AG04450 (cell line): Measurements from ENCODE around the gene FREM1. TPM values are rescaled to one million over a fixed set of nuclear protein-coding genes. Genes with fewer than 3 reads are reported as not detected.

Experiments
- CTCF ChIA-PET: fragments of 300-600, 350-600 bp; formaldehyde crosslinking; extraction: SDS; loops from one replicate; lab custom pipeline; 2022; ENCODE audit warnings: antibody characterized with exemption, inconsistent platforms; lab: Charles Lee
- POLR2A ChIA-PET: fragments of 350-600 bp; formaldehyde crosslinking; extraction: SDS; loops from one replicate; lab custom pipeline; 2021; ENCODE audit warnings: antibody characterized with exemption, inconsistent platforms; lab: Yijun Ruan, JAX
- DNase-seq: peaks from one replicate; pipeline ENCODE4 v3.0.0-alpha.2; 2011; ENCODE audit warnings: low read depth, low spot score
- H3K27ac ChIP-seq: one replicate; pipeline ENCODE4 v1.5.1; 2012; ENCODE audit warnings: low read depth, low read length, control low read depth
- H3K27me3 ChIP-seq: one replicate; pipeline ENCODE4 v1.6.0; 2012; ENCODE audit warnings: low read length; ENCODE audit not compliant: control insufficient read depth, insufficient read depth
- H3K4me3 ChIP-seq: 2 replicates; pipeline ENCODE4 v1.5.1; 2011; ENCODE audit warnings: mild to moderate bottlenecking, low read depth, low read length, control low read depth
- H3K9me3 ChIP-seq: 2 replicates; pipeline ENCODE4 v1.5.1; 2012; ENCODE audit warnings: low read length; ENCODE audit not compliant: control insufficient read depth, insufficient read depth
- CTCF ChIP-seq: IDR thresholded peaks from 2 replicates; pipeline ENCODE4 v1.5.1; 2011; ENCODE audit warnings: low read depth, low read length, control low read depth, inconsistent platforms
- polyA plus RNA-seq: library from polyadenylated mRNA; depleted of rRNA; stranded (reverse); fragments of >200 nt; gene quantifications from 2 replicates; pipeline ENCODE4 v1.2.3, GENCODE V29; 2011

Gene FREM1
- polyA plus RNA-seq, 1 experiment: not detected

GRCh38 chr9:14945351-14945750 is 35.1 kb upstream of the FREM1 start:
- Histone ChIP-seq H3K4me3 (no peak overlapping the region), H3K9me3 (no peaks in the 10 kb centered on the region), H3K27me3 (no peaks in the 10 kb centered on the region), H3K27ac (no peak overlapping the region)
- ChIA-PET CTCF (no interaction called here), POLR2A (no interaction called here)
- no peak for DNase-seq
- no peak for TF ChIP-seq CTCF

- Histone ChIP-seq H3K9me3 (no peaks in the 10 kb centered on the region), H3K27me3 (no peaks in the 10 kb centered on the region), H3K27ac (no peak overlapping the region), H3K4me3 (no peak overlapping the region)
- POLR2A ChIA-PET: no interaction called here
- CTCF ChIA-PET: no interaction called here
- no peak for DNase-seq
- no peak for TF ChIP-seq CTCF
These were observed 31.5 kb upstream of the FREM1 start for GRCh38 chr9:14941501-14942405.

GRCh38 chr9:14939378-14939777 is 29.1 kb upstream of the FREM1 start:
- Histone ChIP-seq H3K27ac (no peak overlapping the region), H3K9me3 (no peaks in the 10 kb centered on the region), H3K4me3 (no peak overlapping the region), H3K27me3 (no peaks in the 10 kb centered on the region)
- TF ChIP-seq CTCF: no peak
- ChIA-PET POLR2A (no interaction called here), CTCF (interaction anchor here (0.8 kb wide), 1 partner anchor 196 kb away, joined by 5 read pairs; no protein-coding TSS in a partner anchor)
- no peak for DNase-seq

- POLR2A ChIA-PET: no interaction called here
- H3K27ac ChIP-seq: no peak overlapping the region
- H3K27me3 ChIP-seq: no peaks in the 10 kb centered on the region
- no peaks in the 10 kb centered on the region for H3K9me3 ChIP-seq
- CTCF ChIA-PET: no interaction called here
- TF ChIP-seq CTCF: no peak
- no peak overlapping the region for H3K4me3 ChIP-seq
- DNase-seq: no peak
These were observed 27.0 kb upstream of the FREM1 start for GRCh38 chr9:14937216-14937615.

- Histone ChIP-seq H3K9me3 (no peaks in the 10 kb centered on the region), H3K27me3 (no peaks in the 10 kb centered on the region), H3K27ac (no peak overlapping the region), H3K4me3 (no peak overlapping the region)
- ChIA-PET POLR2A (no interaction called here), CTCF (no interaction called here)
- DNase-seq: no peak
- no peak for TF ChIP-seq CTCF
These were observed 26.3 kb upstream of the FREM1 start for GRCh38 chr9:14936491-14936890.
